Measurements from ENCODE around the gene MYO18A.

DNA sequence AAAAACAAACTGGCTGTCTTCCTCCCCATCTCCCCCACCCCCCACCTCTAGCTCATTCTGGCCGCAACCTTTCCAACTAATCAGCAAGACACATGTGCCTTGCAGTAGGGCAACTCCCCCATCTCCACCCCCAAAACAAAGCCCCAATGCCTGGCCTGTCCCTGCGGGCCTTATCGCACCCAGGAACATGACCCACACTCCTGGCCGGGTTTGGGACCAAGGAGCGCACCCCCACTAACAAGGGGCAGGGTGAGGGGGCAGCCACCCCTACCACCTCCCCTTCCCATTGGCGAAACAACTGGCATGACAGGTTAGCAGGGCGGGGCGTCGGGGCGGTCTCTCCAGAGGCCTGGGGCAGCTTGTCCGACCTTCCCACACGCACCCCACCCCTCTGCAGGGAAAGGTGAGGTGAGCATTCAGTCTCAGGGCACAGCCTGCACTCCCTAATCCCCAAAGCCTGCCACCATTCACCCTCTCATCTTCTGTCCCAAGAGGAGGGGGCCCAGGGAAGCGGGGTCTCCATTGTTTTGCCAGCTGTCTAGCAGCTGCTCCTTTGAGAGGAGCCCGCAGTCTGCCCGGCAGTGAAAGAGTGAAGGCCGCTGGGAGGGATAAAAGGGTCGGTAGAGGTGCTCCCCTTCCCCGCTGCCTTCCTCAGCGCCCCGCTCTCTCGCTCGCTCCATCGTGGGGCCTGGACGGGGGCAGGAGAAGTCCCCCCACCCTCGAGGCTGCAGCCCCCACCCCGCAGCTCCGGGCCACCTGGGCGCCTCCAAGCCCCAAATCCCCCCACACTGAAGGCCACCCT lies 765 bp downstream of the MYO18A start:
- TF ChIP-seq KLF8 (tag by site-specific recombination; IDR thresholded peaks at IDR 0.05) (0 out of 2 replicates have a peak, but pooled peaks have one; percentile 30), REPIN1 (tag by site-specific recombination; IDR thresholded peaks at IDR 0.05; ENCODE audit: low read depth) (no peak), ZNF423 (tag by site-specific recombination; IDR thresholded peaks at IDR 0.05) (no peak), ZNF174 (tag by site-specific recombination; IDR thresholded peaks at IDR 0.05) (no peak), ZBTB20 (tag by site-specific recombination; IDR thresholded peaks at IDR 0.05) (peak; percentile 34; the same call in 1 of the 2 replicates), ZNF341 (tag by site-specific recombination; IDR thresholded peaks at IDR 0.05; ENCODE audit: low read depth) (peak; percentile 50)
- TF ChIP-seq, protein P1, sequence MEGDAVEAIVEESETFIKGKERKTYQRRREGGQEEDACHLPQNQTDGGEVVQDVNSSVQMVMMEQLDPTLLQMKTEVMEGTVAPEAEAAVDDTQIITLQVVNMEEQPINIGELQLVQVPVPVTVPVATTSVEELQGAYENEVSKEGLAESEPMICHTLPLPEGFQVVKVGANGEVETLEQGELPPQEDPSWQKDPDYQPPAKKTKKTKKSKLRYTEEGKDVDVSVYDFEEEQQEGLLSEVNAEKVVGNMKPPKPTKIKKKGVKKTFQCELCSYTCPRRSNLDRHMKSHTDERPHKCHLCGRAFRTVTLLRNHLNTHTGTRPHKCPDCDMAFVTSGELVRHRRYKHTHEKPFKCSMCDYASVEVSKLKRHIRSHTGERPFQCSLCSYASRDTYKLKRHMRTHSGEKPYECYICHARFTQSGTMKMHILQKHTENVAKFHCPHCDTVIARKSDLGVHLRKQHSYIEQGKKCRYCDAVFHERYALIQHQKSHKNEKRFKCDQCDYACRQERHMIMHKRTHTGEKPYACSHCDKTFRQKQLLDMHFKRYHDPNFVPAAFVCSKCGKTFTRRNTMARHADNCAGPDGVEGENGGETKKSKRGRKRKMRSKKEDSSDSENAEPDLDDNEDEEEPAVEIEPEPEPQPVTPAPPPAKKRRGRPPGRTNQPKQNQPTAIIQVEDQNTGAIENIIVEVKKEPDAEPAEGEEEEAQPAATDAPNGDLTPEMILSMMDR (tag by site-specific recombination; IDR thresholded peaks at IDR 0.05) = no peak
- TF ChIP-seq, protein P2, sequence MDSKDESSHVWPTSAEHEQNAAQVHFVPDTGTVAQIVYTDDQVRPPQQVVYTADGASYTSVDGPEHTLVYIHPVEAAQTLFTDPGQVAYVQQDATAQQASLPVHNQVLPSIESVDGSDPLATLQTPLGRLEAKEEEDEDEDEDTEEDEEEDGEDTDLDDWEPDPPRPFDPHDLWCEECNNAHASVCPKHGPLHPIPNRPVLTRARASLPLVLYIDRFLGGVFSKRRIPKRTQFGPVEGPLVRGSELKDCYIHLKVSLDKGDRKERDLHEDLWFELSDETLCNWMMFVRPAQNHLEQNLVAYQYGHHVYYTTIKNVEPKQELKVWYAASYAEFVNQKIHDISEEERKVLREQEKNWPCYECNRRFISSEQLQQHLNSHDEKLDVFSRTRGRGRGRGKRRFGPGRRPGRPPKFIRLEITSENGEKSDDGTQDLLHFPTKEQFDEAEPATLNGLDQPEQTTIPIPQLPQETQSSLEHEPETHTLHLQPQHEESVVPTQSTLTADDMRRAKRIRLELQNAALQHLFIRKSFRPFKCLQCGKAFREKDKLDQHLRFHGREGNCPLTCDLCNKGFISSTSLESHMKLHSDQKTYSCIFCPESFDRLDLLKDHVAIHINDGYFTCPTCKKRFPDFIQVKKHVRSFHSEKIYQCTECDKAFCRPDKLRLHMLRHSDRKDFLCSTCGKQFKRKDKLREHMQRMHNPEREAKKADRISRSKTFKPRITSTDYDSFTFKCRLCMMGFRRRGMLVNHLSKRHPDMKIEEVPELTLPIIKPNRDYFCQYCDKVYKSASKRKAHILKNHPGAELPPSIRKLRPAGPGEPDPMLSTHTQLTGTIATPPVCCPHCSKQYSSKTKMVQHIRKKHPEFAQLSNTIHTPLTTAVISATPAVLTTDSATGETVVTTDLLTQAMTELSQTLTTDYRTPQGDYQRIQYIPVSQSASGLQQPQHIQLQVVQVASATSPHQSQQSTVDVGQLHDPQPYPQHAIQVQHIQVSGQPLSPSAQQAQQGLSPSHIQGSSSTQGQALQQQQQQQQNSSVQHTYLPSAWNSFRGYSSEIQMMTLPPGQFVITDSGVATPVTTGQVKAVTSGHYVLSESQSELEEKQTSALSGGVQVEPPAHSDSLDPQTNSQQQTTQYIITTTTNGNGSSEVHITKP (tag by site-specific recombination; IDR thresholded peaks at IDR 0.05) = peak; percentile 55; the same call in 1 of the 2 replicates

All from HEK293 (cell line).